NOMO-1 (cell line): ENCODE measurements around the gene PRRT2.
A peak's percentile ranks its signal among the peaks of the same experiment; 100 is the strongest.

ENCODE experiments used
- DNase-seq, 2 experiments: peaks; one replicate each; lab custom pipeline; 2025; ENCODE audit not compliant: unreplicated experiment in 2 of 2; lab: John Stamatoyannopoulos, UW

PRRT2 gene

DNA sequence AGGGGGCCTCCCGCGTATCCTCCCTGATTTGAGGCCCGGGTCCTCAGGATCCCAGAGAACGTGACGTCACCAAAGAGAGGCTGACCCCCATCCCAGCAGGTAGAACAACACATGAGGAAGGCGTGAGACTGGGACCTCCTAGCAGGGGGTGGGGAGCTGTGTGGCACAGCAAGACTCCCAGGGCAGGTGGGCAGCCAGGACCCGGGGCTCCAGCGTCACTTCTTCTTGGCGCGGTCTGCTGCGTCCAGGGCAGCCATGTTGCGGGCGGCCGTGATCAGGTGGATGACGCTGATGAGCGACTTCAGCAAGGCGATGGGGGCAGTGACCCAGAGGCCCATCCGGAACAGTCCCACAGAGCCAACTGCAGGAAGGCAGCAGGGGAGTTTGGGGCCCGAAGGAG lies 47.0 kb downstream of the PRRT2 start:
- no peak for DNase-seq

DNA sequence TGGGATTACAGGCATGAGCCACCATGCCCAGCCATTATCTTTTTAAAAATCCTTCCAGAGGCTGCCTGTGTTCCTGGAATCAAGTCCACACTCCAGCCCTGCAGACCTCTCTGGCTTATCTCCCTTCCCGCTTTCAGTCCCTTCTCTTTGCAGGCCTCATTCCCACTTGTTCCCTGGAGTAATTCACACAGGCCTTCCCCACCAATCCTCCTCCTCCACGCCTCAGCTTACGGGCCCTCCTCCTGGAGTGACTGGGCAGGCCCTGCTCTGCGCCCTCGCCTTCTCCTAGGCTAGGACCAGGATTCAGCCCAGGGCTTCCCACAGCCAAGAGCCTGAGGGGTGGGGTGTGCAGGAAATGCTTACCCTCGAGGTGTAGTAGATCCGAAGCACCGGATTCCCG lies 48.2 kb downstream of the PRRT2 start:
- no peak for DNase-seq

DNA sequence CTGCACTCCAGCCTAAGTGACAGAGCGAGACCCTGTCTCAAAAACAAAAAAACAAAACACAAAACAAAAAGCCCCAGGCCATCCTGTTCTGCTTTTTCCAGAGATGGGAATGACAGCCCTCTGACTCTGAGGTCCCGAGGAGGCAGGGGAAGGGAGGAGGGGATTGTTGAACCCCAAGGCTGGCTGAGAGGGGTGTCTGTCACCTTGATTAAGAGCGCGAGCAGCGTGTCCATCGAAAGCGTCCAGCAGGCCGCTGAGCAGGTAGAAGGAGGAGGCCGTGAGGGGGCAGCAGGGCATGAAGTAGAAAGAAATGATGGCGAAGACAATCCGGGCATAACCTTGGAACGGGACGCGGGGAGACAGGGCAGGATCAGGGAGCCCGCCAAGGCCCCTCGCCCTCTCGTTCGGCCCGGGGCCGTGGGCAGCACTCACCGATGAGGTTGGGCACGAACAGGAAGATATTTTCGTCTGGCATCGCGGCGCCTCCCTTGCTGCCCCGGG lies 50.4 kb downstream of the PRRT2 start:
- peak in 1 of 2 experiments; percentile 19 for DNase-seq

DNA sequence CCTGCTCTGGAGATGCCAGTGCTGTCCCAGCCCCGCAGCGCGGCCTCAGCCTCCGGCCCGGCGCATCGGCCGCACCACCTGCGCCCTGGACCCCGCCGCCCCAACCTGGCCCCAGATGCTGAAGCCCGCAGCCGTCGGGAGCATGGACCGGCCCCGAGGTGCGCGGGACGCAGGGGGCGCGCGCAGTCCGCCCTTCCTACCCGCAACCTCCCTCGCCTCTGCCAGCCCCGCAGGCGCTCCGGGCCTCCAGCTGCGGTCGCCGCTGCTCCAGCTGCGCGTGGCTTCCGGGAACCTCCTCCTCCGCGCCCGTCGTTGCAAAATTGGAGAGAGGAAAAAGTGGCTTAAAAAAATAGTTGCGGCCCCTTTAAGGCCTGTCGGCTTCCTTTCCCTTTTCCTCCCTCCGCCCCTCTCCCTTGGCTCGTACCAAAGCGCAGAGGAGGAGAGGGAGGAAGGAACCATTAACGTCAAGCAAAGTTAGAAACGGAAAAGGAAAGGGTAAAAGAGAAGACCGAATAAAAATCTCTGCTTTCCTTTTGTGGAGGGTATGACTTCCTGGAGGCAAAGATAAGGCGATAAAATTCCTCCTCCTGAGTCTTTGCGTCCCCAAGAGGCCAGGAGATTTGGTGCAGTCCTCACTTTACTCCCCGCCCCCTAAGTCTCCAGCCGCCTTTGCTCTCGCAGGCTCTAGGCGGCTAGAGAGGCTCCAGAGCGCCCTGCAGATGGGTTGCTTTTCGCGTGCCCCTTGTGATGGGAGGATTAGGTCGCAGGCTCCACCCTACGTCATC lies 51.1 kb downstream of the PRRT2 start, which contains the start of gene CDIPT:
CDIPT (minus strand) TSS at position 343 of the 785 bp plus-strand sequence. CDS start 369 bp downstream, outside the sequence.
- peak; percentile 96 to 97 for DNase-seq

DNA sequence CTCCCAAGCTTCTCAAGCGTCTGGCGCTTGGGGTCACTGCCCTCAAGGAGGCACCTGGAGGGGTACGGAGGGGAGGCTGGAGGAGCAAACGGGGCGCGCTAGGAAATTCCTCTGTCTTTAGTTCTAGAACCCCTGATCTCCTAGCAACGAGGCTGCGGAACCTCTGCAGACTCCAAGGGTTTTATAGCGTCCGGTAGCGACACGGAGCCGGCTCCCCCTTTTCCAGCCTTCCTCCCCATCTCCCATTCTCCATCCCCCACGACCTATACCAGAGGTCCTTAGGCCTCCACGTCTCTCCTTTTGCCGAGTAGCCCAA lies 51.6 kb downstream of the PRRT2 start:
- no peak for DNase-seq

DNA sequence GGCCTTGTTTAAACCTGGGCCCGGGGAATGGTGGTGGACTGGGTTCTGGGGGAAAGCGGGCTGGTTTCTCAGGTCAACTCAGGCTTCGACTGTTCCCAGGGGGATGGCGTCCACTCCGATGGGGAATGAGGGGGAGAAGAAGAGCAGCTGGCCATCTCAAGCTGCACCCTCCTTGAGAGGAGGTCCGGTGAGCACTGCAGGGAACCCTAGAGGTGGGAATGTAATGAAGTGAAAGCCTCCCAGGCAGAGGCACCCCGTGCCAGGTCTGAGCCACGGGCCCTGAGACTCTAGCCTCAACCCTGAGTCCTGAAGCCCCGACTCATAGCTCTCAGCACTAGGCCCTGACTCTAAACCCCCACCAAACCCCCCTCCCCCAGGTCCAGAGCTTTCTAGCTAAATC lies 52.2 kb downstream of the PRRT2 start:
- DNase-seq: no peak
